Erythroblast (primary cell): ENCODE data around the gene DRD2.

Experiments used
- DNase-seq, 2 experiments: peaks; one replicate each; lab custom pipeline; 2025; lab: John Stamatoyannopoulos, UW
- GATA1 ChIP-seq: IDR thresholded peaks from 2 replicates; pipeline ENCODE4 v1.6.1; 2011; ENCODE audit warnings: low read depth, mild to moderate bottlenecking, control low read depth, low read length, moderate library complexity
- POLR2A ChIP-seq: IDR thresholded peaks from 2 replicates; pipeline ENCODE4 v1.6.1; 2011; ENCODE audit warnings: mild to moderate bottlenecking, low read length

The DRD2 gene

DNA sequence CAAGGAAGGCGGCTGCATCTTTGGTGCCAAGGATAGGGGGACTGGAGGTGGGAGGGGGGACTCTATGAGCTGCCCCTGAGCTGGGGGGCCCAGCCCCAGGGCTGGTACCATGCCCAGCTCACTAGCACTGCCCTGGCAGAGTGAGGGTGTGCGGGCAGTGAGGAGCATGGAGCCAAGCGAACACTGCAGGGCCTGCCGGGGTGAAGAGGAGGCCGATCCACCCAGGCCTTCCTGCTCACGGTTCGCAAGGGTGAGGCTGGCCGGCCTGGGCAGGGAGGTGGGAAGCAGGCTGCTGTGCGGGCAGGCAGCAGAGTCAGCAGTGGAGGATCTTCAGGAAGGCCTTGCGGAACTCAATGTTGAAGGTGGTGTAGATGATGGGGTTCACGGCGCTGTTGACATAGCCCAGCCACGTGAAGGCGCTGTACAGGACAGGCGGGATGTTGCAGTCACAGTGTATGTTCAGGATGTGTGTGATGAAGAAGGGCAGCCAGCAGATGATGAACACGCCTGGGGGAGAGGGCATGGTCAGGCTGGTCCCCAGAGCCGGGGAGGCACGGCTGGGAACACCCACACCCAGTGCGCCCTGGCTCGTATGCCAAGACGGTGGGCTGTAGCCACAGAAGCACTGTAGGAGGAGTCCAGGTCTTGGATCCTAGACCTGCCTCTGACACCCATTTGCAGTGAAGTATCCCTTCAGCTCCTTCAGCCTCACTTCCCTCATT is 64.6 kb downstream of the DRD2 start:
- TF ChIP-seq POLR2A (no peak), GATA1 (no peak)
- DNase-seq: no peak

GRCh38 chr11:113409526-113409925 is 65.7 kb downstream of the DRD2 start:
- TF ChIP-seq GATA1 (no peak), POLR2A (no peak)
- no peak for DNase-seq

DNA sequence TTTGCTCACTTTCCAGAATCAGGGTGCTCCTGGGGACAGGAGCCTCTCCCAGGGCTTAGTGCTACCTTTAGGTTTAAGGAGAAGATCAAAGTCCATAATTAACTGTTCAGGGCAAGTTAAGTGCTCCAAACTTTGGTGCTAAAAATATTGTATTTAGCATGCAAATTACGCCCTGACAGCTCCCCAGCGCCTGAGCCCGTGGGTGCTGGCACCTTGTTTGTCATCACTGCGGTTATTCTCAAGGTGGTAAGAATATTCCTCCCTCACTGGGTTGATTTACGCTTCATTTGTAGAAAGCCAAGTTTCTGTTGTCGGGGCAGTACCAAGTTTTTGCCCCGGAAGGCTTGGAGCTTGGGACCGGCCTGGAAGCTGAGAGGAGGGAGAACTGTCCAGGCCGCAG is 66.3 kb downstream of the DRD2 start:
- DNase-seq: no peak
- TF ChIP-seq POLR2A: no peak
- no peak for TF ChIP-seq GATA1

DNA sequence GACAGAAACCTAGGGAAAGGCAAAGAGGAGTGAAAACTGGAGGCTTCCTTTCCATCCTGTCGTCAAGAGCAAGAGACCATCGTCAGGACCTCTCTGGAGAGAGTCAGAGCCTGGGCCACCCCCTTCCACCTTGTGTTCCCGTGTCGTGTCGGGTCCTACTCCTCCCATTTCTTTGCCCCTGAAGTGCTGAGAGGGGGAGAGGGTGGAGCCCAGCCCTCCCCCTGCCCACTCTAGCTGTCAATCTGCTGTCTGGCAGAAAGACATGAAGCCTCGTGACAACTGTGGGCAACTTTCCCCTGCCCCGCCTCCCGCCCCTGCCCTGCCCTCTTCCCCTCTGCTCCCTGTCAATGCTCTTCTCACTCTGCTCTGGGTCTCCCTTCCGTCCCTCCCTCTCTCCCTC is 67.0 kb downstream of the DRD2 start:
- DNase-seq: no peak
- TF ChIP-seq POLR2A (no peak), GATA1 (no peak)

- no peak for DNase-seq
- TF ChIP-seq GATA1 (no peak), POLR2A (no peak)
Measured at GRCh38 chr11:113407163-113407562, 68.0 kb downstream of the DRD2 start.

DNA sequence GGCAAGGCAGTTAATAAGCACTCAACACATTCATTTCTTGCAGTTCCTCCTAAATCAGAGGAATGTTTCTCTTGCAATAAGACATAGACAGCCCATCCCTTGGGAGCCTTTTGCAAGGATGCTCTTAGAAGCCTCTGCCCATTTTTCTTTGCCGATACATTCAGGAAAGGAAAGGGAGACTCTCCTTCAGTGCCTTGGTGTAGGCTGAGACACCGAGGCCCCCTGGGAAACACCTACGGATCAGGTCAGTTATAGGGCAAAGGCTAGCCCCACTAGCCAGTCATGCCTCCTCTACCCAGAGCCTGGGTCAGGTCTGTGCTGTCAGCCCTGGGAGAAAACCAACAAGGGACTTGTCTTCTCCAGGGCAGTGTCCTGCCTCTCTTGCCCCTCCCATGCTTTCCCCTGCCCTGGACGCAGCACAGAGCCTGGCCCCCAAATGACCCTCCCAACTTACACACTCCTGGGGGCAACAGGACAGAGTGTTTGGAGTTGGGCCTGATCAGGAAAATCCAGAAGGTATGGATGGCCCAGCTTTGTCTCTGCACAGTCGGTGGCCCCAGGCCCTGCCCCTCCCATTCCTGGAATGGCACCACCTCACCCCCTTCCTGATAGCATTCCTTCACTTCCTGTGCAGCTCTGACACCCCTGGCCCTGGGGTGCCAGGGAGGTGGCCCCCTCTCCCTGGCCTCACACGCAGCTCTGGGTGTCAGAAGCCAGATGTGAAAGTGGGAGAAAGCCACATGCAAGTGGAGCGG is 69.3 kb downstream of the DRD2 start:
- DNase-seq: no peak
- TF ChIP-seq GATA1 (no peak), POLR2A (no peak)

DNA sequence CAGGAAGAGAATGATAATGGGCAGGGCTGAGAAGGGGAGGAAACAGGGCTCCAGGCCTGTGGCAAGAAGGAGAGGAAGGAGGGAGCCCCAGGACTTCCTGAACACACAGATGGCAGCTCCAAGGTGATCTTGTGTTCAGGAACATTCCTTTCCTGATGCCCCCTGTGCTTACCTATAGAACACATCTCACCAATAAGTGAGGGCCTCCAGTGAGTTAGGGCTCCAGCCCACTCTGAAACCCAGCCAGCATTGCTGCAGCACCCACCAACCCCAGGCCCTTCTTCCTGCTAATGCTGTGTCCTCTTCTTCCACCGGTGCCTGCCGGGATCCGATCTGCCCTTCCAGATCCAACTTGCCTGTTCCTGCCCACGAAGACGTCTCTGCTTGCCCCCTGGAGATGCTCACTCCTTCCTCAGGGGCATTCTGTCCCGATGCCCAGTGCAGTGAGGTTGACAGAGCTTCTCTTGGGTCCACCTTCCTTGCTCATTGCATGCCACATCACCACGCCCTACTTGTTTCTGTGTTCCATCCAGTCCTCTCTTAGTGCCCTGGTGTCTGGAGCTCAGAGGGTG is 70.3 kb downstream of the DRD2 start:
- DNase-seq: no peak
- TF ChIP-seq GATA1 (no peak), POLR2A (no peak)

GRCh38 chr11:113401718-113402117 is 73.5 kb downstream of the DRD2 start:
- no peak for TF ChIP-seq POLR2A
- no peak for TF ChIP-seq GATA1
- DNase-seq: no peak

DNA sequence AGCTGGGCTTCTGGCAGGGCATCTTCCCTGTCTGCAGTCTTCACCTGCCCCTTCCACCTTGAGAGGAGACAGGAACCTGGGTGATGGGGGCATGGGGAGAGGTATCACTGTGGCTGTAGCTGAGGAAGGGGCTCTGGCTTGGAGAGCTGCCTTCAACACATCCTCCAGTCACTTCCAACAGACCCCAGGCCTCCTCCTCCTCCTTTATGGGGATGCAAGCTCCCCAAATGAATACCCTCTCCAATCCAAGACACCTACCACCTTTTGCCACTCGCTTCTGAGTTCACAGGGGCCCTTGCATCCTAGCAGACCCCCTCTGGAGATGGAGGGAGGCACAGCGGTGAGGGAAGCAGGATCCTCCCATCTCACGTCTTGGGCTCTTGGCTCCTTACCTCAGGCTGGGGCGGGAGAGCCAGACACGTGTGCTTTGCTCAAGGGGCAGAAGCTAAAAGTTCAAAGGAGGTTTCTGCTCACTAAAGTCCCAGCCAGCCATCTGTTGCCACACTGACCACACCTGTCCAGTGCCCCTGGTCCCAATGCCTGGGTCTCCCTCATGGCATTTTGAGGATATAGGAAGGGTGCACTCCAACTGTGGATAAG is 74.5 kb downstream of the DRD2 start:
- DNase-seq: no peak
- TF ChIP-seq POLR2A: no peak

DNA sequence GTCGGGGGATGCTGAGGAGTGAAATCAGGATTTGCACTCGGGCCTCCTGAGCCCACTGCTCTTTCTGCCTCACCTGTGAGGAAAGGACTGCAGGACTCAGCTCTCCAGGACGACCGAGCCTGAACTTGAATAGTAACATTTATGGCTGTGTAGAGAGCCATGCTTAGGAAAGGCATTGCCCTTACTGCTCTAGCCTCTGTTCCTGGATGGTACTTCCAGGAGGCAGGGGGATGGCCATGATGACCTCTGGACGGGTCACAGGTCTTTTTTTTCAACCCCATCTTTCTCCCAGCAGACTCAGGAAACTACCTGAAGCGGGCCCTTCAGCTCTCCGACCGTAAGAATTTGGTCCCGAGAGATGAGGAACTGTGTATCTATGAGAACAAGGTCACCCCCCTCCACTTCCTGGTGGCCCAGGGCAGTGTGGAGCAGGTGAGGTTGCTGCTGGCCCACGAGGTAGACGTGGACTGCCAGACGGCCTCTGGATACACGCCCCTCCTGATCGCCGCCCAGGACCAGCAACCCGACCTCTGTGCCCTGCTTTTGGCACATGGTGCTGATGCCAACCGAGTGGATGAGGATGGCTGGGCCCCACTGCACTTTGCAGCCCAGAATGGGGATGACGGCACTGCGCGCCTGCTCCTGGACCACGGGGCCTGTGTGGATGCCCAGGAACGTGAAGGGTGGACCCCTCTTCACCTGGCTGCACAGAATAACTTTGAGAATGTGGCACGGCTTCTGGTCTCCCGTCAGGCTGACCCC is 76.3 kb downstream of the DRD2 start:
- TF ChIP-seq GATA1: no peak
- no peak for TF ChIP-seq POLR2A
- DNase-seq: no peak

- DNase-seq: no peak
- TF ChIP-seq GATA1 (no peak), POLR2A (no peak)
Measured at GRCh38 chr11:113397821-113398220, 77.4 kb downstream of the DRD2 start.

DNA sequence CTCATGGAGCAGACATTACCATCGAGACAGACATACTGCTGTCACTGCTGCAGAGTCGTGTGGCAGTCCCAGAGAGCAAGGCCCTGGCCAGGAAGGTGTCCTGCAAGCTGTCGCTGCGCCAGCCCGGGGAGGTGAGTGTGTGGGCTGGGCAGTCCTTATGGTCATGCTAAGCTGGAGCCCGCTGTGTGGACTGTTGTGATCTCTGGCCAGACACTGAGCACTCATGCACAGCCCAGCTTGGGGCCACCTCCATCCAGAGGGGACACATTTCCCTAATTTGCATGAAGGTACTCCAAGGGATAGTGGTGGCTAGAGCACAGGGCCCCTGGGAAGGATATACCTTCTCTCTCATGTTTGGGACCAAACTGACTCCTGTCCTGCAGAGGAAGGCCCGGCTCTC is 78.0 kb downstream of the DRD2 start:
- DNase-seq: no peak
- TF ChIP-seq GATA1 (no peak), POLR2A (no peak)

GRCh38 chr11:113396690-113397089 is 78.5 kb downstream of the DRD2 start:
- TF ChIP-seq GATA1 (no peak), POLR2A (no peak)
- DNase-seq: no peak

DNA sequence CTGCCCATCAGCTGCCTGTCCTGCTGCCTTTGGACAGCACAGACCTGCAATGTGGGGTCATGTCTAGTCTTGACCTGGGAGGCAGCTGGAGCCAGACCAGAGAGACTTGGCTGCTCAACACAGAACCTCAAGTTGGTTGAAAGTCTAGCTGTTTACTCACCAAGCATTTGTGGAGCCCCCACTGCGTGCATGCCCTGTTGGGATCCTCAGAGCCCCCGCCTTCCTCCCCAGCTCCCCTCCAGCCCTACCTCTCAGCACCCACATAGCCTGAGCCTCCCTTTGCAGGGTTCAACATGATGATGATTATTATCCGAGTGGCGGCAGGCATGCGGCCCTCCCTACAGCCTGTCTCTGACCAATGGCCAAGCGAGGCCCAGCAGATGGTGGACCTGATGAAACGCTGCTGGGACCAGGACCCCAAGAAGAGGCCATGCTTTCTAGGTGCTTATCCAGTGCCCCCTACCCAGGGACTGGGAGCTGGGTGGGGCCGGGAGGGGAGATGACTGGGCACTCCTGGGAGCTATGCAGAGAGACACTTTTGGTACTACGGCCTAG is 79.3 kb downstream of the DRD2 start:
- no peak for TF ChIP-seq GATA1
- no peak for TF ChIP-seq POLR2A
- no peak for DNase-seq
